CD4-positive, alpha-beta memory T cell (primary cell): ENCODE measurements around the gene FNBP1. TPM values are rescaled to one million over a fixed set of nuclear protein-coding genes. Genes with fewer than 3 reads are reported as not detected.
A peak's percentile ranks its signal among the peaks of the same experiment; 100 is the strongest.

Experiments used
- CTCF ChIA-PET: fragments of 350-600 bp; sonication (Branson Sonifier 250); formaldehyde crosslinking; loops from one replicate; lab custom pipeline; 2021; ENCODE audit warnings: inconsistent platforms; ENCODE audit not compliant: partially characterized antibody; lab: Charles Lee
- POLR2A ChIA-PET: fragments of 350-600 bp; sonication (Branson Sonifier 250); formaldehyde crosslinking; loops from one replicate; lab custom pipeline; 2021; ENCODE audit not compliant: partially characterized antibody; lab: Charles Lee
- DNase-seq, 5 donors: peaks; one replicate each; pipeline versions ENCODE4 v3.0.0 to v3.0.0-alpha.2; 2020 to 2022; ENCODE audit warnings: mixed read lengths in 1 of 5
- H3K27ac ChIP-seq: one replicate; pipeline ENCODE4 v1.7.0; 2013; ENCODE audit warnings: low read depth, low read length
- H3K27me3 ChIP-seq: 2 replicates; pipeline ENCODE4 v1.7.0; 2013; ENCODE audit warnings: mild to moderate bottlenecking, low read length, moderate library complexity; ENCODE audit not compliant: insufficient read depth
- H3K36me3 ChIP-seq: 2 replicates; pipeline ENCODE4 v1.7.0; 2013; ENCODE audit warnings: mild to moderate bottlenecking, low read length, moderate library complexity; ENCODE audit not compliant: insufficient read depth
- H3K4me1 ChIP-seq: 2 replicates; pipeline ENCODE4 v1.7.0; 2013; ENCODE audit warnings: mild to moderate bottlenecking, low read length, moderate library complexity; ENCODE audit not compliant: insufficient read depth
- H3K4me3 ChIP-seq, 2 donors: one replicate each; pipeline ENCODE4 v1.7.0; 2013; ENCODE audit warnings: low read length in 2 of 2, mild to moderate bottlenecking in 1 of 2
- H3K9me3 ChIP-seq, 2 donors: one replicate each; pipeline ENCODE4 v1.7.0; 2013; ENCODE audit warnings: low read length in 2 of 2, control low read depth in 1 of 2; ENCODE audit not compliant: control insufficient read depth in 1 of 2
- H3K27ac Mint-ChIP-seq, 7 donors: one replicate each; pipeline ENCODE4 v1.8.0; 2020 to 2021; ENCODE audit warnings: mixed read lengths in 7 of 7, mild to moderate bottlenecking in 6 of 7, inconsistent platforms in 3 of 7, moderate library complexity in 3 of 7
- H3K27me3 Mint-ChIP-seq, 2 donors: one replicate each; pipeline ENCODE4 v1.8.0; 2020 to 2021; ENCODE audit warnings: mixed read lengths in 2 of 2
- H3K36me3 Mint-ChIP-seq, 2 donors: one replicate each; pipeline ENCODE4 v1.8.0; 2020 to 2021; ENCODE audit warnings: mixed read lengths in 2 of 2, inconsistent platforms in 1 of 2, mild to moderate bottlenecking in 1 of 2
- H3K4me1 Mint-ChIP-seq, 4 donors: one replicate each; pipeline ENCODE4 v1.8.0; 2020 to 2021; ENCODE audit warnings: mixed read lengths in 4 of 4, mild to moderate bottlenecking in 1 of 4
- H3K4me3 Mint-ChIP-seq, 8 donors: one replicate each; pipeline ENCODE4 v1.8.0; 2020 to 2021; ENCODE audit warnings: mixed read lengths in 8 of 8, mild to moderate bottlenecking in 7 of 8, moderate library complexity in 6 of 8, inconsistent platforms in 3 of 8
- H3K9me3 Mint-ChIP-seq, 8 donors: one replicate each; pipeline ENCODE4 v1.8.0; 2020 to 2021; ENCODE audit warnings: mixed read lengths in 8 of 8, mild to moderate bottlenecking in 5 of 8, inconsistent platforms in 3 of 8, moderate library complexity in 1 of 8
- intact Hi-C: fragments of 100-400 bp; cut with micrococcal nuclease; formaldehyde crosslinking; loops from one replicate; pipeline ENCODE4 v1.15.1; 2023
- polyA plus RNA-seq, 2 donors: library from polyadenylated mRNA; unstranded; fragments of 300-500 nt; fragmentation: Illumina TruSeq; gene quantifications; one replicate each; pipeline ENCODE4 v1.2.3, GENCODE V29; 2021
- total RNA-seq, 2 experiments: library from RNA; stranded (reverse); gene quantifications; one replicate each; pipeline ENCODE4 v1.2.3, GENCODE V29; 2021

Gene FNBP1
- total and polyA plus RNA-seq, 4 experiments from 2014 or later, result 143 to 202 (median 181) TPM

DNA sequence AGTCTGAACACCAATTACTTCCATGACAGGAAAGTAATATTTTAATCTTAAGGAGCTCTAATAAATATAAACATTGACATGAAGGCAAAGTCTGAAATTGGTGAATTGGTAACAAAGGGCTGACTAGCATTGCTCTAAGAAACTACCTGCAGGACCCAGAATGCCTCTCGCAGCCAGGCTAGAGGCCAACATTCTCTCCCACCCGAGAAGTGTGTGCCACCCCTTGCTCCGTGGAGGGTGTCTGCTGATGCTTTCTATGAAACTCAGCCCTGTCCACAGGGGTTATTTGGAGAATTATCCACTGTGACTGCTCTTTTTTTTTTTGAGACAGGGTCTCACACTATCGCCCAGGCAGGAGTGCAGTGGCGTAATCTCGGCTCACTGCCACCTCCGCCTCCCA, 126.3 kb downstream of the FNBP1 start:
- Histone ChIP-seq H3K27me3 (no peaks in the 10 kb centered on the region), H3K36me3 (peaks cover 20% of the 10 kb centered on the region), H3K9me3 (no peaks in the 10 kb centered on the region), H3K27ac (no peak overlapping the region), H3K4me3 (no peak overlapping the region), H3K4me1 (peaks cover 11% of the 10 kb centered on the region)
- peaks cover 0 to 2% (median 0%) of the 10 kb centered on the region in 8 donors for H3K9me3 Mint-ChIP-seq
- H3K4me1 Mint-ChIP-seq, result peaks cover 20 to 46% (median 27%) of the 10 kb centered on the region in 4 donors
- intact Hi-C loops, result no loop called here
- ChIA-PET CTCF (no interaction called here), POLR2A (interaction anchor here (1.0 to 1.4 kb wide), 2 partner anchors 22 to 30 kb away, joined by 3 to 4 read pairs; no protein-coding TSS in a partner anchor)
- no peak overlapping the region for H3K4me3 Mint-ChIP-seq
- H3K27me3 Mint-ChIP-seq, result no peaks in the 10 kb centered on the region
- H3K36me3 Mint-ChIP-seq, result peaks cover 25 to 58% of the 10 kb centered on the region in 2 donors
- DNase-seq, result no peak
- peak overlapping the region in 2 of 7 donors; percentile 65 to 73 for H3K27ac Mint-ChIP-seq

DNA sequence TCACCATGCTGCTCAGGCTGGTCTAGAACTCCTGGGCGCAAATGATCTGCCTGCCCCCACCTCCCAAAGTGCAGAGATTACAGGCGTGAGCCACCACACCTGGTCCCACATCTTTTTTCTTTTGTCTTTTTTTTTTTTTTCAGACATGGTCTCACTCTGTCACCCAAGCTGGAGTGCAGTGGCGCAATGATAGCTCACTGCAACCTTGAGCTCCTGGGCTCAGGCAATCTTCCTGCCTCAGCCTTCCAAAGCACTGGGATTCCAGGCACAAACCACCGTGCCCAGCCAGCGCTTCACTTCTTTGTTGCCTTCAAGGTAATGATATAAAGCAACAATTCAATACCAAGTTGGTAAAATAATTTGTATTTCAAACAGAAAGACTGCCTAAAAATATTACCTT, 128.9 kb downstream of the FNBP1 start:
- H3K4me3 ChIP-seq, result no peak overlapping the region
- Mint-ChIP-seq H3K4me3 (no peak overlapping the region), H3K27ac (peak overlapping the region in 3 of 7 donors; percentile 42 to 55 (median 53)), H3K27me3 (no peaks in the 10 kb centered on the region), H3K4me1 (peaks cover 17 to 34% (median 25%) of the 10 kb centered on the region in 4 donors), H3K9me3 (peaks cover 0 to 2% (median 0%) of the 10 kb centered on the region in 8 donors), H3K36me3 (peaks cover 30 to 63% of the 10 kb centered on the region in 2 donors)
- peak in 1 of 5 donors; percentile 5 for DNase-seq
- H3K27me3 ChIP-seq, result no peaks in the 10 kb centered on the region
- no peak overlapping the region for H3K27ac ChIP-seq
- no peaks in the 10 kb centered on the region for H3K9me3 ChIP-seq
- ChIA-PET POLR2A (interaction anchor here (0.7 to 1.3 kb wide), 3 partner anchors 17 to 50 kb away, joined by 3 to 5 read pairs (median 5); no protein-coding TSS in a partner anchor), CTCF (interaction anchor here (1.0 to 1.2 kb wide), 3 partner anchors 12 to 27 kb away, joined by 3 to 4 read pairs (median 3); no protein-coding TSS in a partner anchor)
- intact Hi-C loops, result no loop called here
- H3K4me1 ChIP-seq, result no peaks in the 10 kb centered on the region
- peaks cover 24% of the 10 kb centered on the region for H3K36me3 ChIP-seq

DNA sequence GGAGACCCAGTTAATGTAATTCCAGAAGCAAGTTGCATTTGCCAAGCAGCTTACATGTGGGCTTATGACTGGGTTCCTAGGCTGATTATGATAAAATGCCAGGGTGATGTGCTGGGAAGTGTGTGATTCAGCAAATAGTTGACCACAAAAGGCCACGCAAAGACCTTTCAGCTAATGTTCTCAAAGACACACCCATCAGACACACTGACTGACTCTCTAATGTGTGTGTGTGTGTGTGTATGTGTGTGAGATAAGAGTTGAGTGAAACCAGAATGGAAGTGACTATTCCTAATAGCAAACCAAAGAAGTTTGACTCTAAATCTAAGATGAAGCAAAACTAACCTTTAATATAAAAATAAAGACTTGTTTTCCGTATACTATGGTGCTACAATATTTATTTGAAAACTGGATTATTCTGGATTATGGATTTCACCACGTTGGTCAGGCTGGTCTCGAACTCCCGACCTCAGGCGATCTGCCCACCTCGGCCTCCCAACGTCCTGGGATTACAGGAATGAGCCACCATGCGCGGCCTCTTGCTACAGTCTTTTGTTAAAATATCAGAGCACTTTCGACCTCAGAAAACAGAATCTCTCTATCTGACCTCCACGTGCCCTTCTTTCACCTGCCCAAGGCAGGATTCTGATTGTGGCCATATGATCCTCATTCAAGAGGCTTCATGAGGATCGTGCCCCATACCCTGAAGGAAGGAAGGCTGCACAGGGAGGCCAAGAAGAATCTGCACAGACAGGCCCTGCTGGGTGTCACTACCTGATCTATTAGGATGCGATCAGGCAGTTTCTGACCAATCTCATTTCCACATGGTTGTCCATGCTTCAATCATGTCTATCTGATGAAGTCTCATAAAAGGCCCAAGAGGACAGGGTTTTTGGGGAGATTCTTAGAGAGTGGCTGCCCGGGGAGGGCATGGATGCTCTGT, 132.1 kb downstream of the FNBP1 start:
- H3K27me3 ChIP-seq, result no peaks in the 10 kb centered on the region
- no peaks in the 10 kb centered on the region for H3K27me3 Mint-ChIP-seq
- POLR2A ChIA-PET, result interaction anchor here (0.6 kb wide), 1 partner anchor 26 kb away, joined by 3 read pairs; no protein-coding TSS in a partner anchor
- no peak overlapping the region for H3K4me3 ChIP-seq
- H3K36me3 Mint-ChIP-seq, result peaks cover 34 to 59% of the 10 kb centered on the region in 2 donors
- H3K4me1 ChIP-seq, result no peaks in the 10 kb centered on the region
- H3K4me1 Mint-ChIP-seq, result peaks cover 12 to 24% (median 17%) of the 10 kb centered on the region in 4 donors
- DNase-seq, result peak in 1 of 5 donors; percentile 28
- H3K4me3 Mint-ChIP-seq, result peak overlapping the region in 1 of 8 donors; percentile 10
- peak overlapping the region; percentile 66 to 92 (median 72) for H3K27ac Mint-ChIP-seq
- intact Hi-C loops, result no loop called here
- no peak overlapping the region for H3K27ac ChIP-seq
- peaks cover 38% of the 10 kb centered on the region for H3K36me3 ChIP-seq
- H3K9me3 Mint-ChIP-seq, result peaks cover 0 to 2% (median 0%) of the 10 kb centered on the region in 8 donors
- no peaks in the 10 kb centered on the region for H3K9me3 ChIP-seq
- CTCF ChIA-PET, result no interaction called here

DNA sequence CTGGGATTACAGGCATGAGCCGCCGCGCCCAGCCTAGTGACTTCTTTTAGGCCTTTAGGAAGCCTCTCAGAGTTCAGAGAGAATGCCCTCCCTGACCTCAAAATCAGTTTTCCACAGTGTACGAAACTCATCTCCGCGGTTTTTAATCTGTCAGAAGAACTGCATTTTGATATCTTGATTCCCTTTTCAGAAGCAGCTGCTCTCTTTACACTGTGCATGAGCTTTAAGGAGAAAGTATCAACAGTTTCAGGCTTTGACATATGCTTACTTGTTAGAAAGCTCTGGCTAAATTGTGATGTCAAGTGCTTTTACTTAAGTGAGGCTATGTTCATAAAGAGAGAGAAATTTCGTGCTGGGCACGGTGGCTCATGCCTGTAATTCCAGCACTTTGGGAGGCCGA, 133.1 kb downstream of the FNBP1 start:
- ChIA-PET CTCF (interaction anchor here (1.0 to 1.2 kb wide), 2 partner anchors 23 to 124 kb away, joined by 3 to 4 read pairs; no protein-coding TSS in a partner anchor), POLR2A (interaction anchor here (0.6 kb wide), 2 partner anchors 13 to 25 kb away, joined by 3 read pairs; no protein-coding TSS in a partner anchor)
- no peak overlapping the region for H3K27ac ChIP-seq
- Mint-ChIP-seq H3K4me1 (peaks cover 12 to 19% (median 17%) of the 10 kb centered on the region in 4 donors), H3K36me3 (peaks cover 38 to 61% of the 10 kb centered on the region in 2 donors), H3K27me3 (no peaks in the 10 kb centered on the region), H3K27ac (peak overlapping the region in 4 of 7 donors; percentile 31 to 53 (median 40)), H3K4me3 (no peak overlapping the region), H3K9me3 (peaks cover 0 to 2% (median 0%) of the 10 kb centered on the region in 8 donors)
- no peaks in the 10 kb centered on the region for H3K4me1 ChIP-seq
- H3K27me3 ChIP-seq, result no peaks in the 10 kb centered on the region
- DNase-seq, result no peak
- intact Hi-C loops, result no loop called here
- H3K9me3 ChIP-seq, result no peaks in the 10 kb centered on the region
- H3K4me3 ChIP-seq, result no peak overlapping the region
- peaks cover 37% of the 10 kb centered on the region for H3K36me3 ChIP-seq

DNA sequence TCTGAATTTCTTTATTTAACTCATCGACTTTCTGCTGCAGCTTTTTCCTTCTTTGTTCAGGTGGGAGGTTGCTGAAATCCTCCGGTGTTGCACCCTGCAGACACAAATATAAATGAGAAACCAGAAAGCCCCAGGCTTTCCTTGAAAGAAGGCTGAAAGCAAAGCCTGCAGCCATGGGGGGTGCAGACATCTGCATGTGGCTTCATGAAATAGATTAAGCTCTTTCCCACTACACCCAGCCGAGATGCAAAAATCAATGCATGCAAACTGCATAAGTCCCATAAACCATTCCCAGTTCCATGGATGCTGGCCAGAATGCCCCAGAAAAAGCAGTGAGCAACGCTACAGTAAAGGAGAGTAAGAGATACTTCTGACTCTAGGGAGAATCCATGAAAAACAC, 134.1 kb downstream of the FNBP1 start:
- no peaks in the 10 kb centered on the region for H3K27me3 Mint-ChIP-seq
- peaks cover 46 to 68% of the 10 kb centered on the region in 2 donors for H3K36me3 Mint-ChIP-seq
- CTCF ChIA-PET, result interaction anchor here (1.0 to 1.2 kb wide), 2 partner anchors 22 to 125 kb away, joined by 3 to 4 read pairs; no protein-coding TSS in a partner anchor
- intact Hi-C loops, result no loop called here
- no peak overlapping the region for H3K4me3 Mint-ChIP-seq
- Histone ChIP-seq H3K4me3 (no peak overlapping the region), H3K9me3 (no peaks in the 10 kb centered on the region), H3K27me3 (no peaks in the 10 kb centered on the region), H3K27ac (no peak overlapping the region), H3K36me3 (peaks cover 37% of the 10 kb centered on the region), H3K4me1 (no peaks in the 10 kb centered on the region)
- peaks cover 15 to 28% (median 22%) of the 10 kb centered on the region in 4 donors for H3K4me1 Mint-ChIP-seq
- DNase-seq, result peak in 1 of 5 donors; percentile 2
- POLR2A ChIA-PET, result no interaction called here
- peak overlapping the region in 5 of 7 donors; percentile 25 to 68 (median 42) for H3K27ac Mint-ChIP-seq
- peaks cover 0 to 2% (median 0%) of the 10 kb centered on the region in 8 donors for H3K9me3 Mint-ChIP-seq

DNA sequence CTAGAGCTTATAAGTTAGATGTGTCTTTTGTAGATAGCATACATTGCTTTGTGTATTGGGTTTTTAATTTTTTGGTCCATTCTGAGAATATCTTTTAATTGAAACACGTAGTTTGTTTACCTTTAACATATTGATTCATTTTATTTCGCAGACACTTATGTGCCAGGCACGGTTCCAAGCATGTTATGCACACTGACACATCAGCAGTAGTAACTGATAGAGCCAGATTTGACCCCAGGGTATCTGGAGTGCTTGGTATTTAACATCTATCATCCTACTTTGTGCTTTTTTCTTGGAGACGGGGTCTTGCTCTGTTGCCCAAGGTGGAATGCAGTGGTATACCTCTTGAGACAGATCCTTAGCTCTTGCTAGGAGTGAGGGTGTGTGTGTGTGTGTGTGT, 135.8 kb downstream of the FNBP1 start:
- POLR2A ChIA-PET, result interaction anchor here (0.6 to 4.0 kb wide), 3 partner anchors 12 to 143 kb away, joined by 4 to 14 read pairs (median 5); no protein-coding TSS in a partner anchor
- no peak overlapping the region for H3K4me3 Mint-ChIP-seq

More for the DNA sequence above, 135.8 kb downstream of the FNBP1 start:
- Mint-ChIP-seq H3K36me3 (peaks cover 49 to 76% of the 10 kb centered on the region in 2 donors), H3K4me1 (peaks cover 16 to 31% (median 23%) of the 10 kb centered on the region in 4 donors), H3K27ac (peak overlapping the region in 6 of 7 donors; percentile 26 to 76 (median 52)), H3K9me3 (no peaks in the 10 kb centered on the region), H3K27me3 (no peaks in the 10 kb centered on the region)
- Histone ChIP-seq H3K9me3 (no peaks in the 10 kb centered on the region), H3K4me1 (no peaks in the 10 kb centered on the region), H3K4me3 (no peak overlapping the region), H3K27me3 (no peaks in the 10 kb centered on the region), H3K27ac (no peak overlapping the region), H3K36me3 (peaks cover 45% of the 10 kb centered on the region)
- intact Hi-C loops, result no loop called here
- CTCF ChIA-PET, result interaction anchor here (1.0 to 1.5 kb wide), 4 partner anchors 12 to 132 kb away, joined by 3 to 4 read pairs (median 4); no protein-coding TSS in a partner anchor
- DNase-seq, result no peak
